ENCODE data around the gene DLG5.

DLG5 gene

DNA sequence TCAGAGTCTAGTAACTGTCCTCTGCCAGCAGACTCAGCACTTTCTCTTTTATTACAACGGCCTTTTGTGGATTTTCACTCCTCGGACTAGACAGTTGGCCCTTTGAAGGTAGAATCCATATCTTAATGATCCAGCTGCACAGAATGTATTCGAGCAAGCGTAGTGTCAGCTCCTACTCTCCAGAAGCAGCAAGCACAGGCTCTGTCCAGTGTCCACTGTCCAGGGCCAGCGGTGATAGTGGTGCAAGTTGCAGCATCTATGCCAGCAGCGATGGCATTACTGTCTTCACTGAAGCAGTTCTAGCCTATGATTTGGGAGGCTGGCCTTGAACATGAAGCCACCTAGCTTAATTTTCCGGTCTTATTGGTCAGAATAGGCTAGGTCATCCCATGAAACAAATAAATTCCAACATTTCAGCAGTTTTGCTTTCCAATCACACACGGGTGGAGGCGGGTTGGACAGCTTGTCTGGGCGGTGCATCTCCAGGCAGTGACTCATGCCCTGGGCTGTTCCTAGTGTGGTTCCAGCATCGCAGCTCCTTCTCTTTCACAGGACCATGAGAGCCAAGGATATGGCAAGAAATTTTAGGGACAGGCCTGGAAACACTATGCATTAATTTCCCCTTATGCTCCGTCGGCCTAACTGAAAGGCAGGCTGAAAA is 180.4 kb downstream of the DLG5 start:
- Histone ChIP-seq H3K27ac (ENCODE audit: low read length) (no peak overlapping the region), H3K36me3 (ENCODE audit: control insufficient read depth, low read depth, low read length) (no peaks in the 10 kb centered on the region), H3K4me1 (ENCODE audit: control insufficient read depth, low read depth, low read length) (no peaks in the 10 kb centered on the region), H3K4me3 (ENCODE audit: low read length) (no peak overlapping the region), H3K9ac (ENCODE audit: low read length) (no peak overlapping the region), H3K27me3 (ENCODE audit: control insufficient read depth, insufficient read depth, low read length) (no peaks in the 10 kb centered on the region), H3K9me3 (ENCODE audit: control insufficient read depth, low read depth, low read length) (no peaks in the 10 kb centered on the region)

DNA sequence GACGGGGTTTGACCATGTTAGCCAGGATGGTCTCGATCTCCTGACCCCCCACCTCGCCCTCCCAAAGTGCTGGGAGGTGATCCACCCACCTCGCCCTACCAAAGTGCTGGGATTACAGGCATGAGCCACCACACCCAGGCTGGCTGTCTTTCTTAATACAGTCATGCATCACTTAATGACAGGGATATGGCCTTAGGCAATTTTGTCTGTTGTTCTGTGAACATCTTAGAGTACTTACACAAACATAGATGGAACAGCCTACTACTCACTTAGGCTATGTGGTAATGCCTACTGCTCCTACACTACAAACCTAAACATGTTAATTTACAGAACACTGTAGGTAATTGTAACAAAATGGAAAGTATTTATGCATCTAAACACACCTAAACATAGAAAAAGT is 182.3 kb downstream of the DLG5 start:
- H3K4me3 ChIP-seq (ENCODE audit: low read length): no peak overlapping the region
- H3K9me3 ChIP-seq (ENCODE audit: control insufficient read depth, low read depth, low read length): peaks cover 5% of the 10 kb centered on the region
- no peak overlapping the region for H3K27ac ChIP-seq (ENCODE audit: low read length)
- no peak overlapping the region for H3K9ac ChIP-seq (ENCODE audit: low read length)
- H3K27me3 ChIP-seq (ENCODE audit: control insufficient read depth, insufficient read depth, low read length): no peaks in the 10 kb centered on the region
- no peaks in the 10 kb centered on the region for H3K4me1 ChIP-seq (ENCODE audit: control insufficient read depth, low read depth, low read length)
- H3K36me3 ChIP-seq (ENCODE audit: control insufficient read depth, low read depth, low read length): no peaks in the 10 kb centered on the region

DNA sequence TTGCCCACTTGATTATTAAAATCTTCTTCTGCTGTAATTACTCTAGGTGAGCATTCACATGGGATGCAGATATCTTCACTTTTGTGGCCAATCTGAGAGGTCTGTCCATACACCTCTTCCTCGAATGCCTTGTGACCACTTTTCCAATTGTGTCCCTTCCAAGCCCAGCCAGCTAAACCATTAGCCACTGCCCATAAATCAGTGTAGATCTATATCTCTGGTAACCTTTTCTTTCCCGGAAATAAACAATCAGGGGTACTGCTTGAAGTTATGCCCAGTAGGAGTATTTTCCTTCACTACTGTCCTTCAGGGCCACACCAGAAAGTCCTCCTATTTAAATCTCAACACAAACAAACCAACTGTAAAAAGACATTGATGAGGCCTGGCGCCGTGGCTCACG is 184.4 kb downstream of the DLG5 start:
- Histone ChIP-seq H3K27ac (ENCODE audit: low read length) (no peak overlapping the region), H3K4me3 (ENCODE audit: low read length) (no peak overlapping the region), H3K9me3 (ENCODE audit: control insufficient read depth, low read depth, low read length) (peaks cover 5% of the 10 kb centered on the region), H3K9ac (ENCODE audit: low read length) (no peak overlapping the region), H3K27me3 (ENCODE audit: control insufficient read depth, insufficient read depth, low read length) (no peaks in the 10 kb centered on the region), H3K4me1 (ENCODE audit: control insufficient read depth, low read depth, low read length) (no peaks in the 10 kb centered on the region), H3K36me3 (ENCODE audit: control insufficient read depth, low read depth, low read length) (no peaks in the 10 kb centered on the region)

DNA sequence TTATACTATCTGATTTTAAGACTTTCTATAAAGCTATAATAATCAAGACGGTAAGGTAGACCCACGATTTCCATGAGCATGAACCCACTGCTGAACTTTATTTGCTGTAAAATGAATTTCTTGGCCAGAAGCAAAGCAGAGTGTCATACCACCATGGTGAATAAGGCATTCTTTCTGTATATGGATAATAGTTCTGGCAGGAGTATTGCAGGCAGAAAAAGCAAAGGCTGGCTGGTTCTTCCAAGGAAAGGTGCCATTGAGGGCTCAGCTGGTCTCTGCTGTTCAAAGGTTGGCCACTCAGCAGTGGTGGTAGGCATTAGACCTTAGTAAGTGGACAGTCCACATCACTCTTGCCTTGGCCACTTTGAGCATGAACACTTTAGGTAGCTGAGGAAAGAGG is 184.8 kb downstream of the DLG5 start:
- H3K27ac ChIP-seq (ENCODE audit: low read length): no peak overlapping the region
- no peak overlapping the region for H3K4me3 ChIP-seq (ENCODE audit: low read length)
- no peaks in the 10 kb centered on the region for H3K27me3 ChIP-seq (ENCODE audit: control insufficient read depth, insufficient read depth, low read length)
- H3K9ac ChIP-seq (ENCODE audit: low read length): no peak overlapping the region
- H3K36me3 ChIP-seq (ENCODE audit: control insufficient read depth, low read depth, low read length): no peaks in the 10 kb centered on the region
- no peaks in the 10 kb centered on the region for H3K4me1 ChIP-seq (ENCODE audit: control insufficient read depth, low read depth, low read length)
- peaks cover 5% of the 10 kb centered on the region for H3K9me3 ChIP-seq (ENCODE audit: control insufficient read depth, low read depth, low read length)
